ENCODE results near the gene MTUS2. TPM values are rescaled to one million over a fixed set of nuclear protein-coding genes. Genes with fewer than 3 reads are reported as not detected.

MTUS2 gene
- total and polyA plus RNA-seq, 2 of the 8 experiments (the other 6 are each of a cell fraction or from before 2014, with no cell fraction given) = 0.18 to 0.80 TPM

GRCh38 chr13:29154390-29154789 is 334.3 kb downstream of the MTUS2 start:
- no peak for FAIRE-seq
- CTCF ChIA-PET (ENCODE audit: partially characterized antibody) = no interaction called here
- 84% methylated on average over 2 of the region's 2 CpGs; no CpG with 5 or more reads in 1 of the 2 experiments for WGBS, 2 experiments (ENCODE audit: extremely low coverage in 1 of 2, insufficient coverage in 1 of 2, insufficient read length in 1 of 2, insufficient replicate concordance in 2 of 2, low coverage in 1 of 2, low lambda C conversion rate in 2 of 2, missing lambda C conversion rate in 1 of 2)

More at GRCh38 chr13:29154390-29154789, 334.3 kb downstream of the MTUS2 start:
- no peak overlapping the region for H2BK15ac ChIP-seq (ENCODE audit: low read length)
- H3K23me2 ChIP-seq (ENCODE audit: low read depth, low read length) = no peaks in the 10 kb centered on the region
- H3K56ac ChIP-seq (replicated peaks; ENCODE audit: insufficient read length, low read depth, low read length) = no peak overlapping the region
- H3K9me3 ChIP-seq (ENCODE audit: insufficient read depth in 2 of 2, low read depth in 1 of 2, low read length in 1 of 2) = 0 out of 4 replicates have a peak, but pooled peaks cover 0 to 4% of the 10 kb centered on the region in 2 experiments
- H2AK5ac ChIP-seq (ENCODE audit: low read depth, low read length) = no peak overlapping the region
- no peak overlapping the region for H3K23ac ChIP-seq (ENCODE audit: insufficient read length)
- H2BK12ac ChIP-seq (ENCODE audit: low read depth, low read length) = no peak overlapping the region
- H2BK5ac ChIP-seq (ENCODE audit: low read depth, low read length) = no peak overlapping the region
- no peaks in the 10 kb centered on the region for H3K79me2 ChIP-seq (ENCODE audit: control insufficient read depth in 1 of 2, insufficient read depth in 2 of 2, low read length in 2 of 2)
- no peak overlapping the region for H4K5ac ChIP-seq (ENCODE audit: insufficient read length, low read depth, low read length)
- H3K79me1 ChIP-seq (ENCODE audit: low read depth, low read length) = no peaks in the 10 kb centered on the region
- no peaks in the 10 kb centered on the region for H3K4me1 ChIP-seq (replicated peaks in 1 of 4; ENCODE audit: control insufficient read depth in 3 of 4, insufficient read depth in 4 of 4, low read length in 3 of 4)
- no peaks in the 10 kb centered on the region for H4K20me1 ChIP-seq (replicated peaks in 1 of 2; ENCODE audit: control insufficient read depth in 1 of 2, insufficient read depth in 2 of 2, low read length in 2 of 2)
- no peak for DNase-seq (ENCODE audit: low read depth in 1 of 2, low spot score in 2 of 2)
- no peak overlapping the region for H3K4me2 ChIP-seq (ENCODE audit: insufficient read depth in 1 of 2, low read depth in 2 of 2, low read length in 2 of 2)
- H3K14ac ChIP-seq (ENCODE audit: insufficient read length) = no peak overlapping the region
- H3K9ac ChIP-seq (replicated peaks in 1 of 4; ENCODE audit: extremely low read depth in 1 of 4, low read depth in 3 of 4, low read length in 3 of 4) = no peak overlapping the region
- H3K18ac ChIP-seq (ENCODE audit: extremely low read depth, low read length) = no peak overlapping the region
- H2BK120ac ChIP-seq (replicated peaks; ENCODE audit: low read depth, low read length) = no peak overlapping the region
- TF ChIP-seq EGR1 (IDR thresholded peaks at IDR 0.05; ENCODE audit: borderline replicate concordance, low read depth, low read length) (no peak), YY1 (IDR thresholded peaks at IDR 0.05; ENCODE audit: low read depth, low read length) (no peak), KDM1A (IDR thresholded peaks at IDR 0.05; ENCODE audit: borderline replicate concordance, low read length) (no peak)
- H3K27ac ChIP-seq (ENCODE audit: low read depth, low read length) = no peak overlapping the region
- H3K27me3 ChIP-seq (replicated peaks in 1 of 4; ENCODE audit: control insufficient read depth in 3 of 4, extremely low read depth in 1 of 4, insufficient read depth in 3 of 4, low read length in 3 of 4) = no peaks in the 10 kb centered on the region
- H2BK20ac ChIP-seq (ENCODE audit: low read length) = no peak overlapping the region
- H3K4me3 ChIP-seq (ENCODE audit: extremely low read depth in 1 of 4, insufficient read depth in 2 of 4, low read depth in 3 of 4, low read length in 4 of 4) = no peak overlapping the region
- H2AFZ ChIP-seq (ENCODE audit: low read length) = no peak overlapping the region
- H3K4ac ChIP-seq (replicated peaks; ENCODE audit: insufficient read length, low read depth, low read length) = no peak overlapping the region
- no peak overlapping the region for H4K8ac ChIP-seq (ENCODE audit: extremely low read depth, insufficient read depth, low read length)
- no peaks in the 10 kb centered on the region for H3K36me3 ChIP-seq (ENCODE audit: control insufficient read depth in 2 of 4, insufficient read depth in 4 of 4, low read length in 3 of 4)
- H4K91ac ChIP-seq (replicated peaks; ENCODE audit: insufficient read length, low read length) = no peak overlapping the region
- POLR2A ChIA-PET (ENCODE audit: partially characterized antibody) = no interaction called here
